Stimulated activated naive CD8-positive, alpha-beta T cell treated with anti-CD3 and anti-CD28 coated beads, Interleukin-15, amount 100 ng/mL, for 72 hours (primary cell): ENCODE results near the gene JAKMIP1.
"Not testable (repeated sequence)": the region's sequence is repeated elsewhere in the genome, so short reads cannot be mapped to it uniquely, and the experiment has no call there.

Experiments used
- ATAC-seq: fragments of 150-1000 bp; cut with Tn5 transposase; 2 replicates; pipeline ENCODE4 v1.10.0; 2021; ENCODE audit warnings: mild to moderate bottlenecking, moderate library complexity
- DNase-seq, 2 donors: peaks; one replicate each; pipeline ENCODE4 v3.0.0; 2021 to 2022
- H3K27ac Mint-ChIP-seq, 2 donors: one replicate each; pipeline ENCODE4 v1.8.0; 2022; ENCODE audit warnings: mild to moderate bottlenecking in 2 of 2, mixed read lengths in 2 of 2, moderate library complexity in 2 of 2
- H3K27me3 Mint-ChIP-seq: one replicate; pipeline ENCODE4 v1.8.0; 2022; ENCODE audit warnings: mixed read lengths
- H3K4me1 Mint-ChIP-seq: one replicate; pipeline ENCODE4 v1.8.0; 2022; ENCODE audit warnings: mild to moderate bottlenecking, mixed read lengths
- H3K4me3 Mint-ChIP-seq, 2 donors: one replicate each; pipeline ENCODE4 v1.8.0; 2022; ENCODE audit warnings: mild to moderate bottlenecking in 2 of 2, mixed read lengths in 2 of 2, moderate library complexity in 1 of 2
- H3K9me3 Mint-ChIP-seq, 2 donors: one replicate each; pipeline ENCODE4 v1.8.0; 2022; ENCODE audit warnings: mixed read lengths in 2 of 2

JAKMIP1 gene

GRCh38 chr4:6019316-6020263, 180.8 kb downstream of the JAKMIP1 start:
- Mint-ChIP-seq H3K9me3 (no peaks in the 10 kb centered on the region), H3K27ac (no peak overlapping the region), H3K27me3 (peaks cover 16% of the 10 kb centered on the region), H3K4me3 (no peak overlapping the region), H3K4me1 (no peaks in the 10 kb centered on the region)
- no peak for ATAC-seq
- DNase-seq, result peak in 1 of 2 donors; percentile 20

GRCh38 chr4:6018331-6018730, 182.0 kb downstream of the JAKMIP1 start, which contains the start of gene C4orf50:
C4orf50 (minus strand) TSS chr4:6018431.
- Mint-ChIP-seq H3K27ac (no peak within 1 kb of the TSS), H3K27me3 (peaks cover 16% of the 10 kb centered on the region), H3K9me3 (no peaks in the 10 kb centered on the region), H3K4me3 (no peak within 1 kb of the TSS), H3K4me1 (no peaks in the 10 kb centered on the region)
- ATAC-seq (no peak), DNase-seq (no peak)

- Mint-ChIP-seq H3K4me1 (no peaks in the 10 kb centered on the region), H3K4me3 (no peak overlapping the region), H3K9me3 (no peaks in the 10 kb centered on the region), H3K27ac (no peak overlapping the region), H3K27me3 (peaks cover 17% of the 10 kb centered on the region)
- no peak for ATAC-seq
- DNase-seq, result no peak
These were observed 182.5 kb downstream of the JAKMIP1 start for GRCh38 chr4:6017800-6018199.

- Mint-ChIP-seq H3K27me3 (peaks cover 21% of the 10 kb centered on the region), H3K9me3 (no peaks in the 10 kb centered on the region), H3K27ac (peak overlapping the region in 1 of 2 donors; percentile 64), H3K4me3 (no peak overlapping the region), H3K4me1 (no peaks in the 10 kb centered on the region)
- DNase-seq, result no peak
- ATAC-seq, result no peak
These were observed 183.3 kb downstream of the JAKMIP1 start for GRCh38 chr4:6017030-6017429.

- peaks cover 8% of the 10 kb centered on the region for H3K4me1 Mint-ChIP-seq
These were observed 186.8 kb downstream of the JAKMIP1 start for GRCh38 chr4:6013564-6013963.

GRCh38 chr4:6012200-6012599, 188.1 kb downstream of the JAKMIP1 start:
- Mint-ChIP-seq H3K27ac (no peak overlapping the region), H3K9me3 (no peaks in the 10 kb centered on the region)

More at GRCh38 chr4:6013564-6013963, 186.8 kb downstream of the JAKMIP1 start:
- Mint-ChIP-seq H3K27ac (no peak overlapping the region), H3K27me3 (peaks cover 33% of the 10 kb centered on the region), H3K9me3 (no peaks in the 10 kb centered on the region), H3K4me3 (no peak overlapping the region)
- ATAC-seq (no peak), DNase-seq (no peak)

GRCh38 chr4:6011686-6012085, 188.7 kb downstream of the JAKMIP1 start:
- H3K4me1 Mint-ChIP-seq, result peaks cover 8% of the 10 kb centered on the region
- no peaks in the 10 kb centered on the region for H3K9me3 Mint-ChIP-seq
- peak overlapping the region in 1 of 2 donors; percentile 30 for H3K27ac Mint-ChIP-seq
- ATAC-seq, result no peak
- DNase-seq, result no peak
- no peak overlapping the region for H3K4me3 Mint-ChIP-seq
- peaks cover 45% of the 10 kb centered on the region for H3K27me3 Mint-ChIP-seq

More at GRCh38 chr4:6012200-6012599, 188.1 kb downstream of the JAKMIP1 start:
- ATAC-seq (no peak), DNase-seq (no peak)
- Mint-ChIP-seq H3K27me3 (peaks cover 39% of the 10 kb centered on the region), H3K4me3 (no peak overlapping the region), H3K4me1 (peaks cover 8% of the 10 kb centered on the region)

GRCh38 chr4:6011271-6011671, 189.1 kb downstream of the JAKMIP1 start:
- no peak overlapping the region for H3K4me3 Mint-ChIP-seq
- H3K27me3 Mint-ChIP-seq, result peaks cover 47% of the 10 kb centered on the region
- DNase-seq (no peak), ATAC-seq (no peak)
- H3K9me3 Mint-ChIP-seq, result no peaks in the 10 kb centered on the region
- H3K4me1 Mint-ChIP-seq, result peaks cover 8% of the 10 kb centered on the region
- no peak overlapping the region for H3K27ac Mint-ChIP-seq

GRCh38 chr4:6010789-6011188, 189.6 kb downstream of the JAKMIP1 start:
- Mint-ChIP-seq H3K4me1 (peaks cover 8% of the 10 kb centered on the region), H3K27me3 (peaks cover 47% of the 10 kb centered on the region), H3K9me3 (no peaks in the 10 kb centered on the region), H3K4me3 (no peak overlapping the region), H3K27ac (no peak overlapping the region)
- DNase-seq (no peak), ATAC-seq (no peak)

GRCh38 chr4:6009452-6009851, 190.9 kb downstream of the JAKMIP1 start:
- H3K4me1 Mint-ChIP-seq, result peaks cover 8% of the 10 kb centered on the region
- no peaks in the 10 kb centered on the region for H3K9me3 Mint-ChIP-seq
- DNase-seq (no peak), ATAC-seq (no peak)
- no peak overlapping the region for H3K4me3 Mint-ChIP-seq
- no peak overlapping the region for H3K27ac Mint-ChIP-seq
- H3K27me3 Mint-ChIP-seq, result peaks cover 47% of the 10 kb centered on the region

- Mint-ChIP-seq H3K4me3 (no peak overlapping the region), H3K4me1 (peaks cover 8% of the 10 kb centered on the region), H3K27me3 (peaks cover 47% of the 10 kb centered on the region), H3K9me3 (no peaks in the 10 kb centered on the region), H3K27ac (no peak overlapping the region)
- ATAC-seq (no peak), DNase-seq (no peak)
These were observed 191.5 kb downstream of the JAKMIP1 start for GRCh38 chr4:6008766-6009385.

- ATAC-seq, result peak; percentile 43
- peaks cover 8% of the 10 kb centered on the region for H3K4me1 Mint-ChIP-seq
- H3K9me3 Mint-ChIP-seq, result no peaks in the 10 kb centered on the region
- H3K4me3 Mint-ChIP-seq, result no peak overlapping the region
- no peak overlapping the region for H3K27ac Mint-ChIP-seq
- H3K27me3 Mint-ChIP-seq, result peaks cover 47% of the 10 kb centered on the region
- DNase-seq, result no peak
These were observed 192.2 kb downstream of the JAKMIP1 start for GRCh38 chr4:6008092-6008551.

- DNase-seq, result no peak
- Mint-ChIP-seq H3K9me3 (no peaks in the 10 kb centered on the region), H3K4me3 (no peak overlapping the region), H3K4me1 (no peaks in the 10 kb centered on the region), H3K27ac (no peak overlapping the region), H3K27me3 (peaks cover 28% of the 10 kb centered on the region)
- no peak for ATAC-seq
These were observed 195.2 kb downstream of the JAKMIP1 start for GRCh38 chr4:6005175-6005574.

GRCh38 chr4:6003485-6003884, 196.9 kb downstream of the JAKMIP1 start:
- ATAC-seq, DNase-seq, H3K27ac Mint-ChIP-seq, H3K4me3 Mint-ChIP-seq, H3K9me3 Mint-ChIP-seq, H3K4me1 Mint-ChIP-seq: not testable (repeated sequence)
- peaks cover 18% of the 10 kb centered on the region for H3K27me3 Mint-ChIP-seq

- DNase-seq, result no peak
- H3K9me3 Mint-ChIP-seq, result no peaks in the 10 kb centered on the region
- H3K27me3 Mint-ChIP-seq, result peaks cover 17% of the 10 kb centered on the region
- H3K27ac Mint-ChIP-seq, result no peak overlapping the region
- ATAC-seq, result no peak
- H3K4me3 Mint-ChIP-seq, result no peak overlapping the region
- H3K4me1 Mint-ChIP-seq, result no peaks in the 10 kb centered on the region
These were observed 197.4 kb downstream of the JAKMIP1 start for GRCh38 chr4:6002926-6003325.

GRCh38 chr4:6002492-6002833, 197.9 kb downstream of the JAKMIP1 start:
- H3K4me3 Mint-ChIP-seq, result no peak overlapping the region
- no peak overlapping the region for H3K27ac Mint-ChIP-seq

More at GRCh38 chr4:6002492-6002833, 197.9 kb downstream of the JAKMIP1 start:
- ATAC-seq, result no peak
- no peak for DNase-seq
- no peaks in the 10 kb centered on the region for H3K9me3 Mint-ChIP-seq
- no peaks in the 10 kb centered on the region for H3K4me1 Mint-ChIP-seq
- peaks cover 15% of the 10 kb centered on the region for H3K27me3 Mint-ChIP-seq
